ENCODE measurements around the gene INPP5B.

DNA sequence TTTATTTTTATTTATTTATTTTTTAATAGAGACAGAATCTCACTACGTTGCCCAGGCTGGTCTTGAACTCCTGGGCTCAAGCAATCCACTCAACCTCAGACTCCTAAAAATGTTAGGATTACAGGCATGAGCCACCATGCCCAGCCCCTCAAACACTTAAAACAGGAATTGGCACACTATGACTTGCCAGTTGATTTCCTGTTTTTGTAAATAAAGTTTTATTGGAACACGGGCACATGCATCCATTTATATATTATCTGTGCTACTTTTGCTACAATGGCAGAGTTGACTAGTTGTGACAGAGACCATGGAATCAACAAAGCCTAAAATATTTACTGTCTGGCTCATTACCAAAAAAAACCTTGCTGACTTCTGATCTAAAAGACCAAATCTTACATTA, 122.9 kb downstream of the INPP5B start:
- TF ChIP-seq EZH2 (IDR thresholded peaks at IDR 0.05; ENCODE audit: low read length, unreplicated experiment) (no peak), EZH2phosphoT487 (IDR thresholded peaks at IDR 0.05; ENCODE audit: borderline replicate concordance, low read length) (no peak)
- TF ChIP-seq, protein P1, sequence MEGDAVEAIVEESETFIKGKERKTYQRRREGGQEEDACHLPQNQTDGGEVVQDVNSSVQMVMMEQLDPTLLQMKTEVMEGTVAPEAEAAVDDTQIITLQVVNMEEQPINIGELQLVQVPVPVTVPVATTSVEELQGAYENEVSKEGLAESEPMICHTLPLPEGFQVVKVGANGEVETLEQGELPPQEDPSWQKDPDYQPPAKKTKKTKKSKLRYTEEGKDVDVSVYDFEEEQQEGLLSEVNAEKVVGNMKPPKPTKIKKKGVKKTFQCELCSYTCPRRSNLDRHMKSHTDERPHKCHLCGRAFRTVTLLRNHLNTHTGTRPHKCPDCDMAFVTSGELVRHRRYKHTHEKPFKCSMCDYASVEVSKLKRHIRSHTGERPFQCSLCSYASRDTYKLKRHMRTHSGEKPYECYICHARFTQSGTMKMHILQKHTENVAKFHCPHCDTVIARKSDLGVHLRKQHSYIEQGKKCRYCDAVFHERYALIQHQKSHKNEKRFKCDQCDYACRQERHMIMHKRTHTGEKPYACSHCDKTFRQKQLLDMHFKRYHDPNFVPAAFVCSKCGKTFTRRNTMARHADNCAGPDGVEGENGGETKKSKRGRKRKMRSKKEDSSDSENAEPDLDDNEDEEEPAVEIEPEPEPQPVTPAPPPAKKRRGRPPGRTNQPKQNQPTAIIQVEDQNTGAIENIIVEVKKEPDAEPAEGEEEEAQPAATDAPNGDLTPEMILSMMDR (conservative IDR thresholded peaks at IDR 0.05; ENCODE audit: low read depth, low read length) = no peak

All from PC-3 (cell line).